Thoracic aorta (tissue), 2 donors: Measurements from ENCODE around the gene CDC7. TPM values are rescaled to one million over a fixed set of nuclear protein-coding genes. Genes with fewer than 3 reads are reported as not detected.

Experiments used
- ATAC-seq: fragments of 150-250 bp; one replicate; pipeline ENCODE4 v1.8.0; 2017; ENCODE audit warnings: low read depth; ENCODE audit not compliant: insufficient number of reproducible peaks, low FRiP score
- DNase-seq: peaks from one replicate; pipeline ENCODE4 v3.0.0-alpha.2; 2020; ENCODE audit warnings: low spot score
- H3K27ac ChIP-seq, 2 donors: fragments of 200-600 bp; sonication (generic); 1 replicate in 1 of 2; 2 replicates in 1 of 2; pipeline ENCODE4 v1.5.1; 2016; ENCODE audit warnings: mild to moderate bottlenecking in 2 of 2, moderate library complexity in 2 of 2
- H3K27me3 ChIP-seq: fragments of 200-600 bp; sonication (generic); replicated peaks from 2 replicates; pipeline ENCODE4 v1.6.0; 2016; ENCODE audit warnings: mild to moderate bottlenecking; ENCODE audit not compliant: insufficient read depth
- H3K36me3 ChIP-seq: fragments of 200-600 bp; sonication (generic); one replicate; pipeline ENCODE4 v1.5.1; 2016
- H3K4me1 ChIP-seq, 2 donors: fragments of 200-600 bp; sonication (generic); 1 replicate in 1 of 2; 2 replicates in 1 of 2; pipeline versions ENCODE4 v1.5.1 to v1.6.0; 2016; ENCODE audit warnings: low read depth in 2 of 2, mild to moderate bottlenecking in 1 of 2; ENCODE audit not compliant: control insufficient read depth in 1 of 2
- H3K4me3 ChIP-seq: fragments of 200-600 bp; sonication (generic); 2 replicates; pipeline ENCODE4 v1.5.1; 2016; ENCODE audit warnings: mild to moderate bottlenecking
- H3K9me3 ChIP-seq: fragments of 200-600 bp; sonication (generic); 2 replicates; pipeline ENCODE4 v1.5.1; 2016
- total RNA-seq, 2 donors: library from RNA; depleted of rRNA; stranded (reverse); fragments of >200 nt; gene quantifications; one replicate each; pipeline versions ENCODE4 v1.1.0 to v1.2.3, GENCODE V29; 2016
- TF ChIP-seq, protein P1 (sequence below): fragments of 200-600 bp; sonication (generic); IDR thresholded peaks from one replicate; pipeline ENCODE4 v1.5.1; 2019; ENCODE audit warnings: antibody characterized with exemption

Gene CDC7
- total RNA-seq, 2 donors from 2014 or later = 0.14 to 2.1 TPM

DNA sequence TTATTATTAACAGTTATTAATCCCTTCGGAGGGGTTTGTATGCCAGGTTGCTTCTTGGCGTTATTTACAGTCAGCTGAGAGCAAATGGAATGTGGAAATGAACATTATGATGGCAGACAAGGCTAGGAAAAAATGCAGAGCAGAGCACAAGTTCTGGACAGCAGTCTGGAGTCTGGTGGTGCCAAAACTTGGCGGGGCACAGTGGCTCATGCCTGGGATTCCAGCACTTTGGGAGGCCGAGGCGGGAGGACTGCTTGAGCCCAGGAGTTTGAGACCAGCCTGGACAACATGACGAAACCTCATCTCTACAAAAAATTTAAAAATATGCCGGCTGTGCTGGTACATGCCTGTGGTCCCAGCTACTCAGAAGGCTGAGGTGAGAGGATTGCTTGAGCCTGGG, 67.6 kb downstream of the CDC7 start:
- H3K27me3 ChIP-seq = no peaks in the 10 kb centered on the region
- no peaks in the 10 kb centered on the region for H3K9me3 ChIP-seq
- ATAC-seq (no peak), DNase-seq (no peak)
- no peak overlapping the region for H3K4me3 ChIP-seq
- H3K27ac ChIP-seq = no peak overlapping the region
- H3K4me1 ChIP-seq = peaks cover 13 to 29% of the 10 kb centered on the region in 2 donors
- H3K36me3 ChIP-seq = no peaks in the 10 kb centered on the region
- TF ChIP-seq, protein P1, sequence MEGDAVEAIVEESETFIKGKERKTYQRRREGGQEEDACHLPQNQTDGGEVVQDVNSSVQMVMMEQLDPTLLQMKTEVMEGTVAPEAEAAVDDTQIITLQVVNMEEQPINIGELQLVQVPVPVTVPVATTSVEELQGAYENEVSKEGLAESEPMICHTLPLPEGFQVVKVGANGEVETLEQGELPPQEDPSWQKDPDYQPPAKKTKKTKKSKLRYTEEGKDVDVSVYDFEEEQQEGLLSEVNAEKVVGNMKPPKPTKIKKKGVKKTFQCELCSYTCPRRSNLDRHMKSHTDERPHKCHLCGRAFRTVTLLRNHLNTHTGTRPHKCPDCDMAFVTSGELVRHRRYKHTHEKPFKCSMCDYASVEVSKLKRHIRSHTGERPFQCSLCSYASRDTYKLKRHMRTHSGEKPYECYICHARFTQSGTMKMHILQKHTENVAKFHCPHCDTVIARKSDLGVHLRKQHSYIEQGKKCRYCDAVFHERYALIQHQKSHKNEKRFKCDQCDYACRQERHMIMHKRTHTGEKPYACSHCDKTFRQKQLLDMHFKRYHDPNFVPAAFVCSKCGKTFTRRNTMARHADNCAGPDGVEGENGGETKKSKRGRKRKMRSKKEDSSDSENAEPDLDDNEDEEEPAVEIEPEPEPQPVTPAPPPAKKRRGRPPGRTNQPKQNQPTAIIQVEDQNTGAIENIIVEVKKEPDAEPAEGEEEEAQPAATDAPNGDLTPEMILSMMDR = no peak

GRCh38 chr1:91569411-91570119, 68.9 kb downstream of the CDC7 start:
- Histone ChIP-seq H3K4me1 (peaks cover 13 to 29% of the 10 kb centered on the region in 2 donors), H3K4me3 (peak overlapping the region; percentile 0), H3K36me3 (no peaks in the 10 kb centered on the region), H3K9me3 (no peaks in the 10 kb centered on the region), H3K27ac (peak overlapping the region; percentile 63 to 72), H3K27me3 (no peaks in the 10 kb centered on the region)
- ATAC-seq = peak; percentile 76
- TF ChIP-seq, protein P1 = no peak
- DNase-seq = peak; percentile 77

DNA sequence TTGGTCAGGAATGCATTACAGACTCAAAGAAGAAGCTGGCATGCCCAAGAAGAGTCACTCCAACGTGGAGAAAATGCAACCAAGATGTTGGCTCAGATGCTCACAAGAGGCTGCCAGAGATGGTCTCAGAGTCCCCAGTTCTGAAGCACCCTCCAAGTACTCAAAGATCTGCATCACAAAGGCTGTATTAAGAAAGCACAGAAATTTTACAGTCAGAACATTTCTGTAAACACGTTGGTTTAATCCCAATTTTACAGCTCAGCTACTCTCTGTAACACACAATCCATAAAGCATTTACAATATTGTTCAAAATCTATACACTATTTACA, 69.4 kb downstream of the CDC7 start:
- TF ChIP-seq, protein P1 = no peak
- ATAC-seq (no peak), DNase-seq (no peak)
- Histone ChIP-seq H3K27ac (peak overlapping the region; percentile 54 to 72), H3K9me3 (no peaks in the 10 kb centered on the region), H3K36me3 (no peaks in the 10 kb centered on the region), H3K4me1 (peaks cover 13 to 29% of the 10 kb centered on the region in 2 donors), H3K4me3 (peak overlapping the region; percentile 0), H3K27me3 (no peaks in the 10 kb centered on the region)

DNA sequence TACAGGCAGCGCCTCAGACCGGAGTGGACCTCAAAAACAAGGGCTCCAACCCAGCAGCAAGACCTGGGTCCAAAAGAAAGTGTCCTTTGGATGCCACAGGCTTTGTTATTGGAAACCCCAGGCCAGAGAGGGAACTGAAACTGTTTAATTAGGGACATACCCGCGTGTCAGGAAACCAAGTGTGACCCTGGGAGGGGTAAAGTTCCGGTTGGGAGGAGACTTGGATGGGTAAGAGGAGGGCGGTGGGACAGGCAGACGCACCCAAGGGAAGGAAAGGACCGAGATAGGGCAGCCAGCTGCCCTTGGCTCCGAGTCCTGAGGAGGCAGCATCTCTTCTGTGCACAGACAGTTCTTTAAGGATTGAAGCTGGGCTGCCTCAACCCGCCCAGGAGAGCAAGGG, 71.4 kb downstream of the CDC7 start:
- no peaks in the 10 kb centered on the region for H3K9me3 ChIP-seq
- H3K27me3 ChIP-seq = no peaks in the 10 kb centered on the region
- ATAC-seq (no peak), DNase-seq (no peak)
- H3K36me3 ChIP-seq = no peaks in the 10 kb centered on the region
- no peak overlapping the region for H3K4me3 ChIP-seq
- no peak overlapping the region for H3K27ac ChIP-seq
- TF ChIP-seq, protein P1 = no peak
- peaks cover 13 to 29% of the 10 kb centered on the region in 2 donors for H3K4me1 ChIP-seq

Other genes starting within 250 kb of the CDC7 start
- 1 to 10 TPM in 1 of 2 donors, not detected in 1; 1.4 TPM for gene HFM1, start 96.0 kb upstream of the CDC7 start, total RNA-seq